Pancreas (tissue), 10 donors: ENCODE data around the gene BICD1. TPM values are rescaled to one million over a fixed set of nuclear protein-coding genes. Genes with fewer than 3 reads are reported as not detected.

Experiments
- ATAC-seq, 4 donors: fragments of 200-7000 bp; cut with Tn5 transposase; one replicate each; pipeline versions ENCODE4 v1.8.0 to v1.9.1; 2020; ENCODE audit warnings: mild to moderate bottlenecking in 4 of 4, moderate library complexity in 4 of 4
- DNase-seq, 6 donors: peaks; one replicate each; pipeline ENCODE4 v3.0.0-alpha.2; 2020
- FAIRE-seq: peaks from 2 replicates; lab custom pipeline; 2012; peaks lifted over from hg19 to GRCh38; lab: Jason Lieb, UNC
- H3K27ac ChIP-seq, 4 donors: fragments of 200-600 bp; sonication (generic); 1 replicate in 3 of 4; 2 replicates in 1 of 4; pipeline versions ENCODE4 v1.5.0 to v1.8.0; 2020
- H3K27me3 ChIP-seq, 4 donors: fragments of 200-600 bp; one replicate each; pipeline ENCODE4 v1.8.0; 2021
- H3K36me3 ChIP-seq, 3 donors: fragments of 200-600 bp; sonication (generic) in 1 of 3; one replicate each; pipeline versions ENCODE4 v1.5.0 to v1.8.0; 2020 to 2021
- H3K4me1 ChIP-seq, 3 donors: fragments of 200-600 bp; one replicate each; pipeline ENCODE4 v1.8.0; 2021
- H3K4me3 ChIP-seq, 4 donors: fragments of 200-600 bp; sonication (generic) in 2 of 4; one replicate each; pipeline versions ENCODE4 v1.5.0 to v1.8.0; 2020 to 2021
- H3K9me3 ChIP-seq, 4 donors: fragments of 200-600 bp; one replicate each; pipeline ENCODE4 v1.8.0; 2021
- CTCF ChIP-seq, 4 donors: fragments of 200-600 bp; sonication (generic) in 3 of 4; IDR thresholded peaks; one replicate each; pipeline versions ENCODE4 v1.5.0 to v1.8.0; 2021; ENCODE audit warnings: antibody characterized with exemption in 4 of 4
- WGBS, 2 donors: extraction: QIAGEN DNeasy Blood & Tissue Kit; methylation state at CpG; one replicate each; pipeline ENCODE4 v1.1.7; 2013; 5-methylcytosine and 5-hydroxymethylcytosine counted together
- intact Hi-C, 3 donors: fragments of 100-400 bp; cut with DNase I; formaldehyde crosslinking; loops; one replicate each; pipeline versions ENCODE4 v1.11.1 to v1.14.2; 2022
- polyA plus RNA-seq, 2 donors: library from polyadenylated mRNA; stranded (reverse); fragments of 200-250 nt; gene quantifications; one replicate each; pipeline ENCODE4 v1.2.3, GENCODE V29; 2013
- total RNA-seq, 6 donors: library from RNA; stranded (reverse); fragmentation: NEBNext Ultra II Directional in 4 of 6; extraction: Animal tissue kit (Norgen Biotek cat#: 25700) in 4 of 6; gene quantifications; one replicate each; pipeline versions ENCODE4 v1.2.1 to v1.2.4, GENCODE V29; 2021 to 2023
- donor health status: healthy with polysubstance abuse.
- donor health status: DM: no; HTN: no; CAD: no; lungs with moderate emphysema.
- donor health status: DM: no; HTN: no; CAD: no.
- donor health status: control.
- donor health status: control.
- donor health status: Bipolar disorder and iron deficiency.
- donor health status: DM: yes; HTN: yes; CAD: no.
- donor health status: DM: no; HTN: no; CAD: no.
- donor health status: DM: no; HTN: no; CAD: no.
- donor health status: DM: yes; HTN: yes; CAD: no.

The BICD1 gene
- total and polyA plus RNA-seq, 8 donors, result 2.4 to 8.1 (median 3.4) TPM

- 79 to 89% methylated on average over 5 of the region's 5 CpGs for whole genome bisulfite sequencing, 2 donors
- DNase-seq (no peak), FAIRE-seq (no peak), ATAC-seq (no peak)
- intact Hi-C loops, result no loop called here
- Histone ChIP-seq H3K27ac (no peak overlapping the region), H3K27me3 (no peaks in the 10 kb centered on the region), H3K36me3 (no peaks in the 10 kb centered on the region), H3K4me1 (peaks cover 0 to 1% (median 0%) of the 10 kb centered on the region in 3 donors), H3K4me3 (no peak overlapping the region), H3K9me3 (no peaks in the 10 kb centered on the region)
- no peak for TF ChIP-seq CTCF (IDR thresholded peaks at IDR 0.05)
Measured at GRCh38 chr12:32266756-32267155, 160.1 kb downstream of the BICD1 start.

DNA sequence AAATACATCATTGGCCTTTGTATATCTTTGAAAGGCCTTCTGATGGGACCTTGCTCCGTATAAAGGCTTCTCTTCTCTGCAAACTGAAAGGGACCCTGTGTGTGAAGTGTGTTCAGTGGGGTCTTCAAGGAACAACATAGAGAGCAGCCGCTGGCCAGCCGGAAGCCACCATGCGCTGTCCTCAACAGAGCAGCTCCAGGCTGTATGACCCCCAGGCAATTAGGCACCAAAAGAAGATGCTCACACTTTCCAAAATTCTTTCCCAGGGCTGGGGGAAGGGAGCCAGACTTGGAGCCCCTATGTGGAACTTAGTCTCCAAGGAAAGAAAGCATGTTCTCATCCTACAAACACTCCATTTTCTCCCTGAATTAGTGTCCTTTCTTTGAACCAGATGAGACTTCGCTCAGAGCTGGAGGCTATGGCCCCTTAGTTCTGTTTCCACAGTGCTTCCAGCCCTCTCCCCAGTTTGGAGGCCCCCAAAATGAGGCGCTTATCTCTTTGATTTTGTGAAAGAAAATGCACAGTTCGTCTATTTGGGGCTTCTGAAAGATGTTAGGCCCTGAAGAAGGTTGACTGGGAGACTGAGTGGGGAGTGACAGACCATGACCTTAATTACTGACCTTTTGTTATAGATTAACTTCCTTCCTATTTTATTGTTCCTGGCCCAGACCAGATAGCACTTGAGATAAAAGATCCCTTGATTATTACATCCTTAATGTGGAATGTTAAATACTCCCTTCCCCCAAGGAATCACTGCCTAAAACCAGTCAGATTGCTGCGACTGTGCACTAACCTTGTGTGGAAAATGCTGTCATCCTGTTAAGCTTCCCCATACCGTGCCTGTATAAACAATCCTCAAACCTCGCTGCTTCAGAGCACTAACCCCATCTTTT is 164.4 kb downstream of the BICD1 start:
- DNase-seq, result peak in 2 of 6 donors; percentile 11 to 18
- WGBS, 2 donors, result 74 to 82% methylated on average over 10 of the region's 10 CpGs
- no peak for TF ChIP-seq CTCF (IDR thresholded peaks at IDR 0.05)
- ATAC-seq, result peak; percentile 66 to 94 (median 80)
- FAIRE-seq, result no peak
- intact Hi-C loops, result no loop called here
- H3K36me3 ChIP-seq, result no peaks in the 10 kb centered on the region
- H3K27ac ChIP-seq, result peak overlapping the region in 2 of 4 donors; percentile 50 to 54
- no peaks in the 10 kb centered on the region for H3K27me3 ChIP-seq
- no peak overlapping the region for H3K4me3 ChIP-seq
- H3K9me3 ChIP-seq, result no peaks in the 10 kb centered on the region
- H3K4me1 ChIP-seq, result peaks cover 0 to 2% (median 0%) of the 10 kb centered on the region in 3 donors

DNA sequence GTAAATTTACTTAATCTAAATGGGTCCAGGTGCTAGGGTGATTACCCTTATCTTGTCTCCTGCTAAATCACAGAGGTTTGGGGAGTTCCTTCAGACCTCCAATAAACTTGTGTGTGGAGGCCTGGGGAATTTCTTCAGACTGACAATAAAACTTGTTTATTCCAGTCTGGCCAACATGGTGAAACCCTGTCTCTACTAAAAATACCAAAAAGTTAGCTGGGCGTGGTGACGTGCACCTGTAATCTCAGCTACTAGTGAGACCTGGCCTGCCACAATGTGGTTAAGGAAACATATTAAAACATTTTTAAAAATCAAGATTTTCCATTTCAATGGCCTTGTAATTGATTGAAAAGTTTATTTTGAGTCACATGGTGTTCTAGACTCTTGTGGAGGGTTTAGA is 165.8 kb downstream of the BICD1 start:
- no peaks in the 10 kb centered on the region for H3K9me3 ChIP-seq
- H3K27ac ChIP-seq, result peak overlapping the region in 1 of 4 donors; percentile 54
- TF ChIP-seq CTCF (IDR thresholded peaks at IDR 0.05), result no peak
- no peaks in the 10 kb centered on the region for H3K27me3 ChIP-seq
- DNase-seq, result no peak
- peaks cover 0 to 2% (median 0%) of the 10 kb centered on the region in 3 donors for H3K4me1 ChIP-seq
- 85 to 87% methylated on average over 2 of the region's 2 CpGs for WGBS, 2 donors
- intact Hi-C loops, result no loop called here
- FAIRE-seq, result no peak
- H3K36me3 ChIP-seq, result no peaks in the 10 kb centered on the region
- no peak overlapping the region for H3K4me3 ChIP-seq
- no peak for ATAC-seq

GRCh38 chr12:32273063-32273522 is 166.4 kb downstream of the BICD1 start:
- WGBS, 2 donors, result 75% methylated on average over 4 of the region's 4 CpGs
- peaks cover 0 to 2% (median 0%) of the 10 kb centered on the region in 3 donors for H3K4me1 ChIP-seq
- TF ChIP-seq CTCF (IDR thresholded peaks at IDR 0.05), result no peak
- H3K9me3 ChIP-seq, result no peaks in the 10 kb centered on the region
- H3K27me3 ChIP-seq, result no peaks in the 10 kb centered on the region
- FAIRE-seq, result no peak
- no peak for DNase-seq
- ATAC-seq, result no peak
- no peak overlapping the region for H3K4me3 ChIP-seq
- intact Hi-C loops, result no loop called here
- H3K36me3 ChIP-seq, result no peaks in the 10 kb centered on the region
- no peak overlapping the region for H3K27ac ChIP-seq

- no peak overlapping the region for H3K4me3 ChIP-seq
- no peaks in the 10 kb centered on the region for H3K9me3 ChIP-seq
- intact Hi-C loops, result no loop called here
- no peak for ATAC-seq
- no peaks in the 10 kb centered on the region for H3K36me3 ChIP-seq
- no peaks in the 10 kb centered on the region for H3K27me3 ChIP-seq
- WGBS, 2 donors, result 75 to 77% methylated on average over 7 of the region's 7 CpGs
- H3K4me1 ChIP-seq, result peaks cover 0 to 2% (median 0%) of the 10 kb centered on the region in 3 donors
- TF ChIP-seq CTCF (IDR thresholded peaks at IDR 0.05), result no peak
- H3K27ac ChIP-seq, result no peak overlapping the region
- no peak for FAIRE-seq
- no peak for DNase-seq
Measured at GRCh38 chr12:32273712-32274111, 167.1 kb downstream of the BICD1 start.
